NCI-H1417 (cell line): ENCODE results near the gene TIMM8B.
"Not testable (repeated sequence)": the region's sequence is repeated elsewhere in the genome, so short reads cannot be mapped to it uniquely, and the experiment has no call there.

ENCODE experiments used
- DNase-seq, 3 experiments: peaks; one replicate each; lab custom pipeline; 2025; lab: John Stamatoyannopoulos, UW

Gene TIMM8B

DNA sequence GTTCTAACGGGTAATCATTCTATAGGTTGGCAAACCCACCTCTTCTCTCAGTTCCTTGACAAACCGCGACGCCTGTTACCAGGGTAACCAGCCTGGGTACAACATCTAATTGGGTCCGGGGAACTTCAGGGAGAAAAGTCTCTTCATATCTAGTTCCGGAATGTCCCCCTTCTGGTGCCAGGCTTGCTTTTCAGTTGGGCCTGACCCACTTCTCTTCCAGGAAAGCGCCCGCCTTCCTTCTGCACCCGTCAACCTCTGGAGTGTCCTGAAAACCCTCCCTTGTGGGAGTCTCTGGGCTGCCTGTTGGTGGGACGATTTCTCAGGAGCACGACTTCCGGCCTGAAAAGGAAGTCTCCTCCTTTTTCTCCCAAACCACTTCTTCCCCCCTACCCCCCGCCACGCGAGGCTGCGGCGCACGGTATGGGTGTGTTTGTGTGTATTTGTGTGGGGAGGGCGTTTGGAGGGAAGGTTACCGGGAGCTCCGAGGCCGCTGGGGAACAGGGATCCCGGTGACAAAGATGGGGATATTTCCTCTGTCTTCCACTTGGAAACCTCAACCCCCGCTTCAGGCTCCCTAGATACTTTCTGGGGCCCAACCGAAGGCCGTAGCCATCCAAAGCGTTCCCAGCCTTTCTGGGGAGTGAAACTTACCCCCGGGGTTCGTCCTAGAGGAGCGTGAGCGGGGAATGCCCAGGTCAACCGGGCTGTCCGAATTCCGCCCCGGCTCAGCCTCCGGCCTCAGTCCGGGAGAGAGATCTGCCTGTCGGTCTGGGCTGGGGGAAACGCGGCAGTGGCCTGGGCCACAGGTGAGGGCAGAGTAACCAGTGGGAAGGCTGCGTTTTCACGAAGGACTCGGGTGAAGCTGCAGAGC lies 12.4 kb downstream of the TIMM8B start, which contains the start of the genes NKAPD1 and PIH1D2:
TSS of gene NKAPD1 (plus strand) at position 359 of the 871 bp plus-strand sequence. CDS start 1,276 bp downstream, outside the sequence.
TSS of gene PIH1D2 (minus strand) at position 77 of the 871 bp plus-strand sequence. CDS start 843 bp downstream, outside the sequence.
- DNase-seq: peak; percentile 91 to 98 (median 98)

DNA sequence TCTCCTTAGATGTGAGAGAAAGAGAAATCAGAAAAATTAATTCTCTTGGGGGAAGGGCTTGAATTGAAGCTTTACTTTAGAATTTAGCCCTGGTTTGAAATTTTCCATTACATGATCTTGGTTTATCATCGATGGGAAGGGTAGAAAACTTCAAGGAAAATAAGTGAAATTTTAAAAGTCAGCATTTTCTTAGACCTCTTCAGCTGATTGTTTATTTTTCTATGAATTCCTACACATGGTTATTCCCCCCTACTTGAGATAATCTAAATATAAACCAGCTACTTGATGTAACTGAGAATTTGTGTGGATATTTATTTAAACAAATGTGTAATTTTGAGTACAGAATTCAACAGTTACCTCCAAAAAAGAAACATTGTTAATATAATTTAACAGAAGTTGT lies 23.6 kb downstream of the TIMM8B start:
- DNase-seq: no peak

DNA sequence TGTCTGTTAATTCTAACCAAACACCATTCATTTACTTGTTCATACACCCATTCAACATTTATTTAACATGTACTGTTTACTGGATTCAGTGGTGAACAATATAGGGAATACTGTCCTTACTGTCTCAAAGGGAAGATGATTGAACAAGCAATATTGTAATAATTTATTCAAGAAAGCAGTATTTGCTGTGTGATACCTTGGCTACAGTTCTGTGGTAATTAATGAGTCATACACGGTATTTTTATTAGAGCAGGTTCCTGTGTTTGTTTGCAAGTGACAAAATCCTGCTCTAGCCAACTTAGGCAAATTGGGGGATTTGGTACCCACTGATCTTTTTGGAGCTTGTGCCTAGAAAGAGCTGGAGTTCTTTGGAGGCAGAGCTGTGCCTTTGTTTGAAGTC lies 28.5 kb downstream of the TIMM8B start:
- no peak for DNase-seq

DNA sequence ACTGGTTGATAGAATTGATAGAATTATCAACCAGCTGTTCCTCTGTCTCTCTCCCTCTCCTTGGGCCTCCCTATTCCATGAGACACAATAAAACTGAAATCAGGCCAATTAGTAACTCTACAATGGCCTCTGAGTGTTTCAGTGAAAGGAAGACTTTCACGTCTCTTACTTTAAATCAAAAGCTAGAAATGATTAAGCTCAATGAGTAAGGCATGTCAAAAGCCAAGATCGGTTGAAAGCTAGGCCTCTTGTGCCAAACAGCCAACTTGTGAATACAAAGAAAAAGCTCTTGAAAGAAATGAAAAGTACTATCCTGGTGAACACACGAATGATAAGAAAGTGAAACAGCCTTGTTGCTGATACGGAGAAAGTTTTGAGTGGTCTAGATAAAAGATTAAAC lies 29.4 kb downstream of the TIMM8B start:
- DNase-seq: no peak

DNA sequence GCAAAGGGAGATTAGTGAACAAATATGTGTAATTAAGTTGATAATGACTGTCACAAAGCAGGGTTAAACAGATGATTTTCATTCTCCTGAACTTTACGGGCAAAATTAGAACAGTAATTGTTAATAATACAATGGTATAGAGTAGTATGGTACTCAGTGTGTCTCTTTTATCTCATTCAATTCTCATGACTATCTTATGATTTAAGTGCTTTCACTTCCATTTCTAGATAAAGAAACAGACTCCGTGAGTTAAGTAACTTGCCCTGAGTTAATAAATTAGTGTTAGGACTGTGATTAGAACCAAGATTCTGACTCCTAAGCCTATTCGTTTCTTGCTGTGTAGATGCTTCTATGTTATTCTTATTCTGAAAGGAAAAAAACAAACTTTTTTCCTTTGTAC lies 34.8 kb downstream of the TIMM8B start:
- no peak for DNase-seq

DNA sequence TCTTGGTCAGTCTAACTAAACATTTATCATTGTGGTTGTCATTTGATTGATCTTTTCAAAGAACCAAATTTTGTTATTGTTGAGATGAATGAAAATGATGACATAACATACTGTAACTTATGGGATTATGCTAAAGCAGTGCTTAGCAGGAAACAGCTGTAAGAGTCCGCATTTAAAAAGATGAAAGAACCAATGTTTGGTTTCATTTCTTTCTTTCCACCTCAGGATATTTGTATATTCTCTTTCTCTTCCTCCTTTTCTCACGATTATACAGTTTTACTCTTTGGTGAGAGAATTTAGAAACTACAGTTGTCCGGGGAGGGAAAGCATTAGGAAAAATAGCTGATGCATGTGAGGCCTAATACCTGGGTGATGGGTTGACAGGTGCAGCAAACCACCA lies 35.8 kb downstream of the TIMM8B start:
- DNase-seq: no peak

DNA sequence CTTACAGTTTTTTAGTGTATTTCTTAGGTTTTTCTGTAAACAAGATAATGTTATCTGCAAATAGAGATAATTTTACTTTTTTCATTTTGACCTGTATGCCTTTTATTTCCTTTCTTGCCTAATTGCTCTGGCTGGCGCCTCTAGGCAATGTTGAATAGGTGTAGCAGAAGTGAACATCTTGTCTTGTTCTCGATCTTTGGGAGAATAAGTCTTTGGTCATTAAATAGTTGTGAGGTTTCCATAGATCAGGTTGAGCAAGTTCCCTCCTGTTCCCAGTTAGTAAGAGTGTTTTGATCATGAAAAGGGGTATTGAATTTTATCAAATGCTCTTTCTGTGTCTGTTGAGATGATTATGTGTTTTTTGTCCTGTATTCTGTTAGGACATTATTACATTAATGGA lies 36.8 kb downstream of the TIMM8B start:
- DNase-seq: no peak

DNA sequence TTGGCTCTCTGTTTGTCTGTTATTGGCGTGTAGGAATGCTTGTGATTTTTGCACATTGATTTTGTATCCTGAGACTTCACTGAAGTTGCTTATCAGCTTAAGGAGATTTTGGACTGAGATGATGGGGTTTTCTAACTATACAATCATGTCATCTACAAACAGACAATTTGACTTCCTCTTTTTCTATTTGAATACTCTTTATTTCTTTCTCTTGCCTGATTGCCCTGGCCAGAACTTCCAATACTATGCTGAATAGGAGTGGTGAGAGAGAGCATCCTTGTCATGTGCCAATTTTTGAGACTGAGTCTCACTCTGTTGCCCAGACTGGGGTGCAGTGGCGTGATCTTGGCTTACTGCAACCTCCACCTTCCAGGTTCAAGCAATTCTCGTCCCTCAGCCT lies 38.3 kb downstream of the TIMM8B start:
- not testable (repeated sequence) for DNase-seq

DNA sequence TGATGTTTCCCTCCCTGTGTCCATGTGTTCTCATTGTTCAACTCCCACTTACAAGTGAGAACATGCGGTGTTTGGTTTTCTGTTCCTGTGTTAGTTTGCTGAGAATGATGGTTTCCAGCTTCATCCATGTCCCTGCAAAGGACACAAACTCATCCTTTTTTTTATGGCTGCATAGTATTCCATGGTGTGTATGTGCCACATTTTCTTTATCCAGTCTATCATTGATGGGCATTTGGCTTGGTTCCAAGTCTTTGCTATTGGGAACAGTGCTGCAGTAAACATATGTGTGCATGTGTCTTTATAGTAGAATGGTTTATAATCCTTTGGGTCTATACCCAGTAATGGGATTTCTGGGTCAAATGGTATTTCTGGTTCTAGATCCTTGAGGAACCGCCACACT lies 39.9 kb downstream of the TIMM8B start:
- DNase-seq: not testable (repeated sequence)

DNA sequence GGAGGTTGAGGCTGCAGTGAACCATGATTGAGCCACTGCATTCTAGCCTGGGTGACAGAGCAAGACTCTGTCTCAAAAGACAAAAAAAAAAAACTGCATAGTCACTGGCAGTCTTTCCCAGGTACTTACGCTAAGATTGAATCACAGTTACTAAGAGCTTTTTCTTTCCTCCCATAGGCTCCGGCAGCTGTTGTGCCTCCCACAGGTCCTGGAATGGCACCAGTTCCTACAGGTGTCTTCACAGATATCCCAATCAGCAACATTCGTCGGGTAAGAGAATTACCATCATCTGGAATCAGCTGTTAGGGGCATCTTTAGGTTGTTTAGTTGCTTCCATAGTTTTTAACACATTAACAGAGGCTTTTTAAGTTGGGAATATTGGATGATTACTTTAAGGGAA lies 41.6 kb downstream of the TIMM8B start:
- DNase-seq: no peak

DNA sequence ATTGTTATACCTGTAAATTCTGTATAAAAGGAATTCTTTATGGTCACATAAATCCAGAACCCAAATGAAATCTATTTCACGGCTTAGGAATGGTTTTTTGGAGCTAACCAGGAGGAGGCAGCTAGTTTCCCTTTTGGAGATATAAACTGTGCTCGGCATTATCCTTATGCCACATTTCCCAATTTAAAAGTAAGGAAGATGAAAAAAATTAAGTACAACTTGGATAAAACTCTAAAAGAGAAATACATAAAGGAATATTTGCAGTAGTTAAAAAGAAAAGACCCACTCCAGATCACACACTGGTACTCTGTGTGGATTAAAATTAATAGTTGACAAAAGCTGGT lies 43.6 kb downstream of the TIMM8B start:
- no peak for DNase-seq

DNA sequence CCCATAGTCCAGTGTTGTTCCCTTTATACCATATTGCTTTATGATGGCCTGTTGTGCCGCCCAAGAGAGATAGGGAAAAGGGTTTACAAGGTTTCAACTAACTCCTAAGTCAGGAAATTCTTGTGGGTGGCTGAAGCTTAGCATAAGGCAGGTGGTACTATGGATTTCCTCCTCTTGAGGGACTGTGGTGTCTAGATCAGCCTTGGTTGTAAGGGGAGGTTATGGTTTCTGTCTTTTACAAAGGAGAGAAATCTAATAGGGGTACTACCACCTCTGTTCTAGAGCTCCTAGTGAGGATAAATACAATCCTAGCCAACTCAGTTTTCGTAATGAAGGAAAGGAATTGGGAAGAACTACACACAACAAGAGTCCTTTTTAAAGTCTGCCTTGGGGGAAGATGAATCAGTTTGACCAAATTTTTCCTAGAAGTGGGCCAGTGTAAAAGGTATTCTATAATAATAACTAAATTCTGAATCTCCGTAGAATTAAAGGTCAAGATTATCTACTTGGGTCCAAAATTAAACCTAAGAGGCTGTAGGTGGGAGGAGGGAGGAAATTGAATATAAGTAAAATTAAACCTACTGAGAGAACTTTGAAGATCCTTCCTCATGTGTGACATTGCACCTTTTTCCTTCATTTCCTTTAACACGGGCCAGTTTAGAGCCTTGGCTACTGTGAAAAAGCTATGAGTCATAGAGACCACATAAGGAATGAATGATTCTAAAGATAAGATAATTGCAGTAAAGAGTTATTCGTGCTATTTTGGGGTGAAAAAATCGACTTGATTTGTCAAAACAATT lies 44.2 kb downstream of the TIMM8B start:
- no peak for DNase-seq

DNA sequence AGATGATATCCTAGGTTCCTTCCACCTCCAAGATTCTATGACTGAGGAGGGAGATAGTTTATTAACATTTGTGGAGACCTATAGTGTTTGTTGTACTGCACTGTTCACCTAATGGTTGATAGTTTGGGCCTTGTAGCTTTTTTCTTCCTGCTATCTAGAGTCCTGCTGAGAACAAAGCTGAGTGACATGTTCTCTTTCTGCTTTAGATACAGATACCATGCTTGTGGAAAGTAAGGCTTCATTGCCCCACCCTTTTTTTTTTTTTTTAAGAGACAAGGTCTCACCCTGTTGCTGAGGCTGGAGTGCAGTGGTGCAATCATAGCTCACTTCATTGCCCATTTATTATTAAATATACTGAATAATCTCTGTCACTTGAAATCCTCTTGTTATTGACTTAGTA lies 49.0 kb downstream of the TIMM8B start:
- no peak for DNase-seq
